A549 (cell line): ENCODE data around the gene KRT40. TPM values are rescaled to one million over a fixed set of nuclear protein-coding genes. Genes with fewer than 3 reads are reported as not detected.

Experiments used
- ATAC-seq, 2 experiments: fragments of 200-7000 bp in 1 of 2; fragments of >200 bp in 1 of 2; cut with Nextera tagmentation in 1 of 2; cut with Tn5 transposase in 1 of 2; 3 replicates each; pipeline versions ENCODE4 v1.8.0 to v1.9.1; 2018 to 2020; ENCODE audit warnings: mild to moderate bottlenecking in 1 of 2, moderate library complexity in 1 of 2
- CTCF ChIA-PET: fragments of 300-600 bp; sonication (Branson Sonifier 250); formaldehyde crosslinking; extraction: SDS; loops from one replicate; lab custom pipeline; 2021; ENCODE audit warnings: antibody characterized with exemption, inconsistent platforms; lab: Yijun Ruan, JAX
- POLR2A ChIA-PET: fragments of 350-600 bp; formaldehyde crosslinking; extraction: SDS; loops from one replicate; lab custom pipeline; 2021; ENCODE audit warnings: antibody characterized with exemption, inconsistent platforms; lab: Yijun Ruan, JAX
- DNase-seq, 2 experiments: peaks; one replicate each; pipeline versions ENCODE4 v3.0.0 to v3.0.0-alpha.2; 2011 to 2016; ENCODE audit warnings: low read depth in 1 of 2, low spot score in 1 of 2
- FAIRE-seq: peaks from 2 replicates; lab custom pipeline; 2011; peaks lifted over from hg19 to GRCh38; lab: Jason Lieb, UNC
- H3K27ac ChIP-seq, 2 experiments: fragments of >200 bp; sonication (Bioruptor Twin); formaldehyde crosslinking; 3 replicates each; pipeline ENCODE4 v1.5.1; 2016 to 2017
- H3K4me1 ChIP-seq: fragments of >200 bp; sonication (Bioruptor Twin); formaldehyde crosslinking; 3 replicates; pipeline ENCODE4 v1.6.1; 2016
- H3K4me2 ChIP-seq: fragments of >200 bp; sonication (Bioruptor Twin); formaldehyde crosslinking; 3 replicates; pipeline ENCODE4 v1.6.1; 2016
- H3K4me3 ChIP-seq: fragments of >200 bp; sonication (Bioruptor Twin); formaldehyde crosslinking; 3 replicates; pipeline ENCODE4 v1.5.1; 2016
- H3K9me3 ChIP-seq: fragments of >200 bp; sonication (Bioruptor Twin); formaldehyde crosslinking; 3 replicates; pipeline ENCODE4 v1.6.1; 2016
- BCL3 ChIP-seq: fragments of >200 bp; sonication (Bioruptor Twin); formaldehyde crosslinking; IDR thresholded peaks from 3 replicates; pipeline ENCODE4 v1.6.1; 2016
- CBX2 ChIP-seq: fragments of 200-600 bp; sonication (generic); IDR thresholded peaks from 2 replicates; pipeline ENCODE4 v1.6.1; 2016; ENCODE audit warnings: low read depth, mild to moderate bottlenecking, borderline replicate concordance
- CEBPB ChIP-seq, 2 experiments: fragments of >200 bp in 1 of 2; sonication (Bioruptor Twin) in 1 of 2; formaldehyde crosslinking in 1 of 2; IDR thresholded peaks; 2 replicates each; pipeline ENCODE4 v1.6.1; 2012 to 2016
- CHD2 ChIP-seq: fragments of 150-350 bp; IDR thresholded peaks from 2 replicates; pipeline ENCODE4 v1.6.1; 2014; ENCODE audit warnings: low read length; ENCODE audit not compliant: partially characterized antibody
- CHD4 ChIP-seq: fragments of 200-600 bp; sonication (generic); IDR thresholded peaks from 2 replicates; pipeline ENCODE4 v1.6.1; 2016; ENCODE audit warnings: antibody characterized with exemption, mild to moderate bottlenecking, borderline replicate concordance
- CTCF ChIP-seq: fragments of >200 bp; sonication (Bioruptor Twin); formaldehyde crosslinking; IDR thresholded peaks from 3 replicates; pipeline ENCODE4 v1.5.1; 2016
- EP300 ChIP-seq, 2 experiments: fragments of >200 bp; sonication (Bioruptor Twin); formaldehyde crosslinking; IDR thresholded peaks; 2 replicates in 1 of 2; 3 replicates in 1 of 2; pipeline ENCODE4 v1.6.1; 2016 to 2017
- FOSB ChIP-seq: fragments of 250-450 bp; sonication (Bioruptor Pico); IDR thresholded peaks from 2 replicates; pipeline ENCODE4 v1.5.0; 2020; ENCODE audit warnings: mild to moderate bottlenecking, moderate library complexity
- GATA3 ChIP-seq: IDR thresholded peaks from 2 replicates; pipeline ENCODE4 v1.6.1; 2012; ENCODE audit warnings: borderline replicate concordance
- HDAC2 ChIP-seq: fragments of 200-600 bp; sonication (generic); IDR thresholded peaks from 2 replicates; pipeline ENCODE4 v1.6.1; 2016
- HOXB5 ChIP-seq: fragments of 250-450 bp; sonication (Bioruptor Pico); IDR thresholded peaks from 2 replicates; pipeline ENCODE4 v1.5.0; 2020; ENCODE audit warnings: mild to moderate bottlenecking, moderate library complexity
- MAFK ChIP-seq: fragments of 450-650 bp; IDR thresholded peaks from 2 replicates; pipeline ENCODE4 v1.6.1; 2014; ENCODE audit not compliant: partially characterized antibody
- MYC ChIP-seq: IDR thresholded peaks from 2 replicates; pipeline ENCODE4 v1.6.1; 2012; ENCODE audit warnings: mild to moderate bottlenecking, inconsistent platforms, low read length, improper control_type of control experiment, borderline replicate concordance
- NFE2L2 ChIP-seq: fragments of 150-350 bp; conservative IDR thresholded peaks from 2 replicates; pipeline ENCODE4 v1.6.1; 2014; ENCODE audit warnings: low read length
- NR3C1 ChIP-seq: fragments of >200 bp; sonication (Bioruptor Twin); formaldehyde crosslinking; IDR thresholded peaks from 3 replicates; pipeline ENCODE4 v1.6.1; 2017
- POLR2A ChIP-seq: IDR thresholded peaks from 2 replicates; pipeline ENCODE4 v1.6.1; 2012; ENCODE audit warnings: mild to moderate bottlenecking, low read length
- RAD21 ChIP-seq, 2 experiments: fragments of >200 bp in 1 of 2; sonication (Bioruptor Twin) in 1 of 2; formaldehyde crosslinking in 1 of 2; IDR thresholded peaks in 1 of 2; conservative IDR thresholded peaks in 1 of 2; 2 replicates in 1 of 2; 3 replicates in 1 of 2; pipeline ENCODE4 v1.6.1; 2012 to 2018; ENCODE audit warnings: inconsistent platforms in 1 of 2
- RCOR1 ChIP-seq: fragments of 150-350 bp; IDR thresholded peaks from 2 replicates; pipeline ENCODE4 v1.6.1; 2014; ENCODE audit warnings: antibody characterized with exemption, low read length, low read depth
- RFX5 ChIP-seq: fragments of 450-650 bp; IDR thresholded peaks from 2 replicates; pipeline ENCODE4 v1.7.1; 2014; ENCODE audit warnings: antibody characterized with exemption, mild to moderate bottlenecking, moderate library complexity
- SMC3 ChIP-seq: fragments of >200 bp; sonication (Bioruptor Twin); formaldehyde crosslinking; IDR thresholded peaks from 3 replicates; pipeline ENCODE4 v1.6.1; 2018; ENCODE audit warnings: inconsistent platforms
- TFCP2L1 ChIP-seq: fragments of 250-450 bp; sonication (Bioruptor Pico); IDR thresholded peaks from 2 replicates; pipeline ENCODE4 v1.5.0; 2021; ENCODE audit warnings: mild to moderate bottlenecking
- WGBS: methylation state at CpG from one replicate; pipeline ENCODE4 v1.1.6; 2017; ENCODE audit errors: missing lambda C conversion rate; 5-methylcytosine and 5-hydroxymethylcytosine counted together
- polyA plus RNA-seq, 4 experiments: library from polyadenylated mRNA; depleted of rRNA in 3 of 4; stranded (reverse); fragments of >200 nt; fragmentation: RNase III in 1 of 4; extraction: RNeasy Plus Mini Kit Qiagen cat#74134 plus additional on column Dnase treatment in 1 of 4; gene quantifications; 2 replicates in 3 of 4; 3 replicates in 1 of 4; pipeline ENCODE4 v1.2.3, GENCODE V29; 2011 to 2017

Gene KRT40
- polyA plus RNA-seq, 2 of the 4 experiments (the other 2 are of a cell fraction), result not detected

- TF ChIP-seq SMC3, result no peak
- TF ChIP-seq NFE2L2, result no peak
- no peak for TF ChIP-seq TFCP2L1 (CRISPR knock-in tag)
Measured at GRCh38 chr17:40966848-40967247, 17.3 kb downstream of the KRT40 start, which contains the start of gene KRT39 (continued).

- ATAC-seq (peak; percentile 68 to 79; a peak in 5 of 6 replicates), DNase-seq (peak; percentile 37 to 46), FAIRE-seq (peak; percentile 84)
- POLR2A ChIA-PET, result interaction anchor here (0.5 kb wide), 1 partner anchor 712 kb away, joined by 5 read pairs; no protein-coding TSS in a partner anchor
- Histone ChIP-seq H3K9me3 (no peaks in the 10 kb centered on the region), H3K27ac (no peak overlapping the region), H3K4me1 (no peaks in the 10 kb centered on the region), H3K4me3 (no peak overlapping the region), H3K4me2 (no peak overlapping the region)
- no peak for TF ChIP-seq HOXB5 (CRISPR knock-in tag)
- TF ChIP-seq RFX5, result no peak
- TF ChIP-seq MYC, result no peak
- no peak for TF ChIP-seq CEBPB (IDR thresholded peaks at IDR 0.05)
- peak; percentile 45 for TF ChIP-seq CTCF
- TF ChIP-seq BCL3, result no peak
- TF ChIP-seq RCOR1, result no peak
- no peak for TF ChIP-seq CHD4
- TF ChIP-seq RAD21 (conservative IDR thresholded peaks at IDR 0.05 in 1 of 2, IDR thresholded peaks at IDR 0.05 in 1 of 2), result peak; percentile 17 to 49; a peak in 2 of 5 replicates
- no peak for TF ChIP-seq CHD2
- no peak for TF ChIP-seq HDAC2
- TF ChIP-seq POLR2A, result no peak
- TF ChIP-seq SMC3, result peak; percentile 9; the same call in 1 of the 3 replicates
- no peak for TF ChIP-seq MAFK
- TF ChIP-seq GATA3, result no peak
- TF ChIP-seq CBX2, result no peak
- no peak for TF ChIP-seq EP300 (IDR thresholded peaks at IDR 0.05)
- 78% methylated on average over 1 of the region's 1 CpG for WGBS
- CTCF ChIA-PET, result interaction anchor here (0.7 to 1.8 kb wide), 14 partner anchors 9 to 587 kb away, joined by 3 to 8 read pairs (median 5); partner anchors contain the start of gene KRT40
Measured at GRCh38 chr17:40963838-40964237, 20.3 kb downstream of the KRT40 start.

GRCh38 chr17:40962059-40962561, 22.0 kb downstream of the KRT40 start:
- no peak for FAIRE-seq
- Histone ChIP-seq H3K4me2 (no peak overlapping the region), H3K27ac (no peak overlapping the region), H3K9me3 (no peaks in the 10 kb centered on the region), H3K4me1 (peaks cover 12% of the 10 kb centered on the region), H3K4me3 (no peak overlapping the region)
- ATAC-seq, result no peak
- no peak for TF ChIP-seq FOSB
- TF ChIP-seq MAFK, result peak; percentile 73
- POLR2A ChIA-PET, result no interaction called here
- no peak for DNase-seq
- 90% methylated on average over 4 of the region's 4 CpGs for WGBS
- CTCF ChIA-PET, result interaction anchor here (1.1 to 1.8 kb wide), 6 partner anchors 11 to 587 kb away, joined by 3 to 6 read pairs (median 4); no protein-coding TSS in a partner anchor

- ATAC-seq, result no peak
- 43% methylated on average over 1 of the region's 1 CpG for WGBS
- FAIRE-seq, result no peak
- no peak for TF ChIP-seq NR3C1
- TF ChIP-seq CHD2, result no peak
- no peak overlapping the region for H3K4me2 ChIP-seq
- ChIA-PET CTCF (interaction anchor here (1.1 to 1.8 kb wide), 6 partner anchors 11 to 587 kb away, joined by 3 to 6 read pairs (median 4); no protein-coding TSS in a partner anchor), POLR2A (no interaction called here)
- no peak for DNase-seq
- H3K4me1 ChIP-seq, result peaks cover 17% of the 10 kb centered on the region
- H3K9me3 ChIP-seq, result no peaks in the 10 kb centered on the region
- H3K4me3 ChIP-seq, result no peak overlapping the region
- H3K27ac ChIP-seq, result no peak overlapping the region
Measured at GRCh38 chr17:40961591-40961990, 22.5 kb downstream of the KRT40 start.
